HG02678 (cell line): ENCODE data around the gene ADM.
"Not testable (repeated sequence)": the region's sequence is repeated elsewhere in the genome, so short reads cannot be mapped to it uniquely, and the experiment has no call there.

Source experiments
- ATAC-seq: cut with Tn5 transposase; IDR thresholded peaks from one replicate; pipeline ENCODE4 v1.9.1; 2021; ENCODE audit warnings: mild to moderate bottlenecking, moderate library complexity; ENCODE audit not compliant: unreplicated experiment

Gene ADM

GRCh38 chr11:10304495-10305261, at the start of gene ADM:
TSS of gene ADM (plus strand) at chr11:10305073. CDS start at chr11:10305701, 628 bp downstream.
- ATAC-seq: no peak

DNA sequence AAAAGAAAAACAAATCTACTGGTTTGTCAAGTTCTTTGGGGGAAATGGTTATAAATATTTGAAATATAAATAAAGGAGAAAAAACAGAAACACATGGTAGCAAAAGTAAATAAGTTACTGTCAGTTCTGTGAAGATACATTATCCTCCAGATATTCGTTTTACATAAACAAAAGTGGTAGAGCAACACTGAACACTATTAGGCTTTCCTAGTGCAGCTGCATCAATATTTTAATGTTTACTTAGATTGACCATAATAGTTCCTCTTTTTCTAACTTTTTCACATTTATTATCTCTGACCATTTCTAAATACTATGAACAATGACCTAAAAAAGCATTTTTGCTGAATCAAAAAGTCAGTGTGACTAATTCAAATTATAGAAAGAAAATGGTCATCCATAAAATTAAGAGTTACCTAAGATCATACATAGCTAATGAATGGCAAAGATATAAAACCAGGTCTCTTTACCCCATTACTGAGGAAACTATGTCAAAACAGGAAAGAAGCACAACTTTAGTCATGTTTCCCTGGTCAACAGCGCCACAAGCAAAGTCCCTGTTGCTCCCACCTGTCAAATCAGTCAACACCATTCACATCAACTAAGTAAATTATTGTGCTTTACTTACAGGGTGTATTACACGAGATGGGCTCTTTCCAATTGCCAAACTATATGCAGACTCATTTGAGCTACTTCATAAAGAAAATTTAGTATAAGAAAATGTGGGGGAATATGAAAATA, 49.3 kb upstream of the ADM start:
- ATAC-seq: no peak

DNA sequence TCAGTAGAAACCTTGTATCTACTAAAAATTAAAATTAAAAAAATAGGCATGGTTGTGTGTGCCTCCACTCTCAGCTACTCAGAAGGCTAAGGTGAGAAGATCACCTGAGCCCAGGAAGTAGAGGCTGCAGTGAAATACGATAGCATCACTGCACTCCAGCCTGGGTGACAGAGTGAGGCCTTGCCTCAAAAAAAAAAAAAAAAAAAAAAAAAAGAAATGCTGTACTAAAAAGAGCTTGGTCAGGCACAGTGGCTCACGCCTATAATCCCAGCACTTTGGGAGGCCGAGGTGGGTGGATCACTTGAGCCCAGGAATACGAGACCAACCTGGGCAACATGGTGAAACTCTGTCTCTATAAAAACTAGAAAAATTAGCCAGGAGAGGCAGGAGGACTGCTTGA, 47.4 kb upstream of the ADM start:
- no peak for ATAC-seq

- no peak for ATAC-seq
Measured at GRCh38 chr11:10261821-10262220, 43.1 kb upstream of the ADM start.

DNA sequence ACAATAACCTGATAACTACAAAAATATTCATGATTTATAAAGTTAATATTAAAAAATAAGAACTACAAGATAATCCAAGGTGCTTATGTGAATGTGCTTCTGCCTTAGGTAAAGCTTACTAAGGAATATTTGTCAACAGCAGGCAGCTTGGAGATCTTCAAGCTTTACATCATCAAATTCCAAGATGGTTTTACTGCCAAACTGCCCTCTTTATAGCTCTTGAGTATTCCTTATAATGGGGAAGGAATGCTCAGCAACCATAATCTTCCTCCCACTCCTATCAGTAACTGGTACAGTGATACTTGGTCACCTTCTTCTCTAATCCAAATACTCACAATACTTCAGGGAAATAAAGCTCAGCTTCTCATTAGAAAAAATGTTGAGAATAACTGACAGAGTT, 40.9 kb upstream of the ADM start:
- no peak for ATAC-seq

DNA sequence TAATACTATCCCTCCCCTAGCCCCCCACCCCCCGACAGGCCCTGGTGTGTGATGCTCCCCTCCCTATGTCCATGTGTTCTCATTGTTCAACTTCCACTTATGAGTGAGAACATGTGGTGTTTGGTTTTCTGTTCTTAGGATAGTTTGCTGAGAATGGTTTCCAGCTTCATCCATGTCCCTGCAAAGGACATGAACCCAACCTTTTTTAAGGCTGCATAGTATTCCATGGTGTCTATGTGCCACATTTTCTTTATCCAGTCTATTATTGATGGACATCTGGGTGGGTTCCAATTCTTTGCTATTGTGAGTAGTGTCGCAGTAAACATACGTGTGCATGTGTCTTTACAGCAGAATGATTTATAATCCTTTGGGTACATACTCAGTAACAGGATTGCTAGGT, 40.2 kb upstream of the ADM start:
- ATAC-seq: not testable (repeated sequence)

GRCh38 chr11:10265936-10266335, 38.9 kb upstream of the ADM start:
- ATAC-seq: no peak

- no peak for ATAC-seq
Measured at GRCh38 chr11:10267821-10268220, 37.1 kb upstream of the ADM start.

DNA sequence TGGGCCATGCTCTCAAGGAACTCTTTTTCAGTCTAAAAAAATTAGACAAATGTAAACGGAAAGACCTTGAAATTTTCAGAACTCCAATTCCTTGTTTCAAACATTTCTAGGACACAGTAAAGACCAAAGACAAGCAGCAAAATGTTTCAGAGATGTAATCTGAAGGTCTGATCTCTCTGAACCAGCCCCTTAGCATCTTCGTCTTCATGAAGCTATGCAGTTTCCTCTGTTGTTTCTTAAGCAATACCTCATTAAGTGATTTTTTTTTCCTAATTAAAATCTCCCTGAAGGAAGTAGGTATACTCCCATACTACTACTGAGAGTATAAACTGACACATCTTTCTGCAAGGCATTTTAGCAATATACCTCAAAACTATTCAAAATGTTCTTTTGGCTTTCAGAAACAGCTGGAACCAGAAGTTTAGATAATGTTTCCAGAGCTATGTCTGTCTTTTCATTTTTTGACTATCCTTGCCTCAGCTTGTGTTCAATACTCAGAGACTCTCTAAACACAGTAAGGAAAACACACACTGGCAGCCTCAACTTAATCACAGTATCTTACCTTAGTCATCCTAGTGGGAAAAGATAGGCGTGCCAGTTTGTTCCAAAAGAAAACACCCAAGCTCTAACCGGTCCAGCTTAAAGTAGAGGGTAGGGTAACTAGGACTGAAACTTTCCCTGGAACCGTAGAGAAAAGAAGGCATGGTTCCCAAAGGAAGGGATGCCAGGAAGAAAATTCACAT, 36.0 kb upstream of the ADM start:
- ATAC-seq: no peak

DNA sequence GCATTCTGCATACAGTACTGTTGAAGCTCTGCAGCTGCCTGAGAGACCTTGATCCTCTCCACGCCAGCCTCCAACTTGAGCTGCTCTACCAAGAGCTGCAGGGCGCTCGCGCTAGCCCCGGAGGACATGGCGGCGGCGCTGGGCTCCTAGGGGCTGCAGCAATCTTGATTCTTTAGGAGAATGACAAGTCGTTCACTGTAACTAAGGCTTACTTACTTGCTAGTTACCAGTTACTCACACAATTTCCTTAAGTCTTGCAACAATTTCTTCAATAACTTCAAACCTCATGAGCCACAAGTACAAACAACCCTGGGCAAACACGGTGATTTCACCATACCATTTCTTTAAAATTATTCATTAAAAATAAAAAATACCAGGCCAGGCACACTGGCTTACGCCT, 32.7 kb upstream of the ADM start:
- no peak for ATAC-seq

DNA sequence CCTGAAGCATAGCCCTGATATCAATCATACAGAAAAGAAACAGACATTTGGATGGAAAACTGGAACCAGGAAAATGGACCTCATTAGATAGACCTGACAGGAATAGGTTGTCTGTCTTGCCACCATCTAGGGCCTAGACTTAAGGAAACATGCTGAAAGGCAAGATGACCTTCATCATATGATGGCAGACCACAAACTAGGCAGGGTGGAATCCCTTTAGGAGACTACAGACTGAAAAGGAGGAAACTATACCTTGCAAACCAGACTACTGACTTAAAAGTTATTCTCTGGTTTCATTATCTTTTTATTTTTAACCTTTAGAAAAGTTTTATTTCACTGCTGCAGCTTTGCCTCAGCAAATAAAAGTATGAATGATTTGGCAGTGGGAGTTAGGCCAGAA, 31.1 kb upstream of the ADM start:
- no peak for ATAC-seq

- ATAC-seq: no peak
Measured at GRCh38 chr11:10274726-10275125, 30.1 kb upstream of the ADM start.

- no peak for ATAC-seq
Measured at GRCh38 chr11:10275714-10276113, 29.2 kb upstream of the ADM start.

GRCh38 chr11:10282117-10282516, 22.8 kb upstream of the ADM start:
- no peak for ATAC-seq

DNA sequence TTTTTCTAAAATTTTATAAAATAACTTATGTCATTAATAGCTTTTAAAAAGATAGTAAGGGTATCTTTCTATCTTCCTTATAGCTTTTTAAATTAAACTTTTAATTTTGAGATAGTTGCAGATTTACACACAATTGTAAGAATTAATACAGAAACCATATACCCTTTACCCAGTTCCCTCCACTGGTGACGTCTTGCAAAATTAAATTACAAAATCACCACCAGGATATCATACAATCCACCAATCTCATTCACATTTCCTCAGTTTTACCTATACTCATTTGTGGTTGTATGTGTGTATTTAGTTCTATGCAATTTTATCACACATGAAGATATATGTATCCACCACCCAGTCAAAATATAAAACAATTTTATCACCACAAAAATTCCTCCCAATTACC, 20.9 kb upstream of the ADM start:
- no peak for ATAC-seq

DNA sequence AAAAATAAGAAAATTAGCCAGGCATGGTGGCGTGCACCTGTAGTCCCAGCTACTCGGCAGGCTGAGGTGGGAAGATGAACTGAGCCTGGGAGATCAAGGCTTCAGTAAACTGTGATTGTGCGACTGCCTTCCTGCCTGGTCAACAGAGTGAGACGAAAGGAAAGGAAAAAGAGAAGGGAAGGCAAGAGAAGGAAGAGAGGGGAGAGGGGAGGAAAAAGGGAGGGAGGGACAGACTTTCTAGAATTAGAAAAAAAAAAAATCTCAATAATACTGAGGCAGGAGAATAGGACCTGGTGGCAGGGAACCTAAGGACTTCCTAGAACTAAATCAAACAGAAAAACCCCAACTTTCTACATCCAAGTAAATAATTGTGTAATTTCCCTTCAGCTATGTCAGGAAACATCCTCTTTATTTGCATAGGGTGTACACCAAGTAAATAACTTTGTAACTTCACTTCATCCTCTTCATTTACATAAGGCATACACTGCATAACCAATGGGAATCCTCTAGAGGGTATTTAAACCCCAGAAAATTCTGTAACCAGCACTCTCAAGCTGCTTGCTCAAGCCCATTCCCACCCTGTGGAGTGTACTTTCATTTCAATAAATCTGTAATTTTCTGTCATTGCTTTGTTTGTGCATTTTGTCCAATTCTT, 19.6 kb upstream of the ADM start:
- ATAC-seq: no peak

GRCh38 chr11:10287140-10287539, 17.7 kb upstream of the ADM start:
- ATAC-seq: no peak

DNA sequence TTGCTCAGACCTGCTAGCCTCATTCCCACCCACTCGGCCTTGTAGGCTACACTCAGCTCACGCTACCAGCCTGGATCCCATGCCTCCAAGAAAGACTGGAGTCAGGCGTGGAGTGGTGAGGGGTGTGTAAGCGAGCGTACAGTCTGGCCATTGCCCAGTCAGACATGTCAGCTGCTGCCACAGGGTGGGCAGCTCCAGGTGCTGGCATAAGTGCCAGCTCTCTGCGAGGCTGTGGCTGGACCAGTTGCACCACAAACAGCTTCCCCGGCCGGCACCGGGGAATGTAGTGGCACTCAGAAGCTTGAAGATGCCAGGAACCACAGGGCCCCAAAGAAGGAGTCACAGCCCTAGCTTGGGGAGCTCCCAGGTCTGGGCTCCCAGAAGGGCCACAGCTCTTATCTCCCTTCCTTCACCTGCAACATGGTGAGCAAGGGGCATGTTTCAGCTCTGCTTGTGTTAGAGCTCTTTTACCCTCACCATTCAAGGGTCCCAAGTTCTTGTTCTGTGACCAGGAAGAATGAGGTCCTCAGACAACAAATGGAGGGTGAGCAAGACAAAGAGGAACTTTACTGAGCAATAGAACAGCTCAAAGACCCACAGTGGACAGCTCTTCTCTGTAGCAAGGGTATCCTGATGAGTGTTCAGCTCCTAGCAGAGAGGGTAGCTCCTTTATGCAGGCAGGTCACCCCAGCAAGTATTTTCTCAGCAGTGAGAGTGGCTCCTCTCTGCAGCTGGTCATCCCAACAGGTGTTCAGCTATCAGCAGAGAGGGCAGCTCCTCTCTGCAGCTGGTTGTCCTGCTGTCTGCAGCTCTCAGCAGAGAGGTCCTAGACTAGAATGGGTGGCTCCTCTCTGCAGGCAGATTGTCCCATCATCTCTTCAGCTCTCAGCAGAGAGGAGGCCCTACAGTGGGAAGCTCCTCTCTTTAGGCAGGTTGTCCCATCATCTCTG, 16.8 kb upstream of the ADM start:
- no peak for ATAC-seq

DNA sequence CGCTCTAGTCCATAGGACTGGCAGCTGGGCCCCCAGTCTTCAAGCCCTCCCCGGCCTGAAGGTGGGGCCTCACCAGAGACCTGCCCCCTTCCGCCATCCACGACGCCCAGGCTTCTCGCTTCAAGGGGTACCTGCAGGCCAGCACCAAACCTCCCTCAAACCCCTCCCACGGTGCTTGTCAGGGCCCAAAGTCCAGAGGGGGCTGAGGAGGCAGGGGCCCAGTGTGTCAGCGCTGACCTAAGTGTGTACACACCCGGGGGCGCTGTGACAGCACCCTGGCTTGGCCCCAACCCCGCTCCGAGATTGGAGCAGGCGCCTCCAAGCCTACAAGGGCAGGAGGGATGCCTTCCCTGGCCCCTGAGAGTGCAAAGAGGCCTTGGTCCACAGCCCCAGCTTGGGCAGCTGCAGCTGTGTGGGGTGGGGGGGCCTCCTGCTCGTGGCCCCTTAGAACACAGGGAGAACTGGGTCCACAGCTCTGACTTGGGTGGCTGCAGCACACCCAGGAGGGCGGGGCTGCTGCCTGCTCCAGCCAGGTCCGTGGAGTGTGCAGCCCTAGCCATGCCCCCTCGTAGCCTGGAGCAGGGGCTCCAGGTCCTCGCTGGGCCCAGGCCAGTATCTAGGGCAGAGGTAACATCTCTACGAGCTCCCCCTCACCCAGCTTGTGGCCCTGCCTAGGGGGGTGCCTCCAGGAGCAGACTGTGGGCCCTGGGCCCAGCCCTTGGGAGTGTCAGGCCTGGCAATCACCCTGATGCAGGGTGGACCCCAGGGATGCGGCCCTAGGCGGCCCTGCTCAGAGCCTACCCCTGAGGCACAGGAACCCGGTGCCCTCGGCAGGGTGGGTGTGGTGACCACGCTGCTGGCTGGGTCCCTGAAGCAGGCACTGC, 15.8 kb upstream of the ADM start:
- ATAC-seq: no peak
